GM12873 (cell line): ENCODE results near the gene CRAT.

Source experiments
- CTCF ChIP-seq: IDR thresholded peaks from 2 replicates; pipeline ENCODE4 v1.5.1; 2012; ENCODE audit warnings: low read depth, mild to moderate bottlenecking, moderate library complexity, low read length, control low read depth; ENCODE audit not compliant: insufficient read depth; ENCODE audit errors: missing control alignments

Gene CRAT

GRCh38 chr9:129110740-129111527, at the start of gene CRAT, which contains the start of gene PTPA:
CRAT (minus strand) TSS chr9:129110793; CDS start chr9:129110509, 284 bp downstream.
PTPA (plus strand) TSS chr9:129111415; CDS start chr9:129111601, 186 bp downstream.
- no peak for TF ChIP-seq CTCF

GRCh38 chr9:129156163-129156562, 45.6 kb upstream of the CRAT start:
- no peak for TF ChIP-seq CTCF

DNA sequence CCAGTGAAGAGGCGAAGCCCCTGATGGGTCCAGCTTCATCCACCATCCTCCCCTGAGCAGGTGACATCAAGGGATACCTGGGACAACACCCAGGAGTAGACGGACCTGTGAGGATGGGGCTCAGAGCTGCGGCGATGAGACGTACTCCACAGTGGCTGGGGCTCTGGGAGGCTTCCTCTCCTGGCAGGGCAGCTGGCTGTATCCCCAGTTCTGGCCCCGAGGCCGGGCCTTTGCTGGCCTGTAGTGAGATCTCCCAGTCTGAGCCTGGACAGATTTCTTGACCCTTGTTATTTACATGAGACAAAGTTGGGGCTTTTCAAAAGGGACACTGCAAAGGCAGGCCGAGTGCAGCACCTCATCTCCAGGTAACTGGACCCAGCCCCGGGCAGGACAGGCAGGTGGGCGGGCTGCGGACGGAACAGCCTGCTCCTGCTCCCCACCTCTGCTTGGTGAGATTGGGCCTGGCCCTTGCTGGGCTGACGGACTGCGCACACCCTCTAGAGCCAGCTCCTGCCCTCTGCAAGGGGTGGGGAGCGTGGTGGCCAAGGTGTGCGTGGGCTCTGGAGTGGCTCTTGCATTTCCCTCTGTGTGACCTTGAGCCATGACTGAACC, 44.4 kb upstream of the CRAT start:
- no peak for TF ChIP-seq CTCF

DNA sequence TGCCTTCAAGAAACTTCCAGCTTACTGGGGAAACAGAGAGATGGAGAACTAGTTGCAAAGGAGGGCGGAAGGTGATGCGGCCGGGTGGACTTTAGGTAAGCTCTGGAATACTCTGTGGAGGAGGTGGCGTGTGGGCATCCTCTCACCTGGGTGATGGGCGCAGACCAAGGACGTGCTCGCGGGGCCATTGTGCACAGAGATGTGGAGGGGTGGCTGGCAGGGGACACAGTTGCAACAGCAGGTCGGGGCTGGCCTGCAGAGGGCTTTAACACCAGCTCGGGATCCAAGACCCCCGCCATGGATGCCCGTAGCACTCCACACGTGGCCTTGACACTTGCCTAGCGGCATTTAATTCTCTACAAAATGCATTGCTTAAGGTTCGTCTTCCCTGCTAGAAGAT, 40.9 kb upstream of the CRAT start:
- TF ChIP-seq CTCF, result no peak

DNA sequence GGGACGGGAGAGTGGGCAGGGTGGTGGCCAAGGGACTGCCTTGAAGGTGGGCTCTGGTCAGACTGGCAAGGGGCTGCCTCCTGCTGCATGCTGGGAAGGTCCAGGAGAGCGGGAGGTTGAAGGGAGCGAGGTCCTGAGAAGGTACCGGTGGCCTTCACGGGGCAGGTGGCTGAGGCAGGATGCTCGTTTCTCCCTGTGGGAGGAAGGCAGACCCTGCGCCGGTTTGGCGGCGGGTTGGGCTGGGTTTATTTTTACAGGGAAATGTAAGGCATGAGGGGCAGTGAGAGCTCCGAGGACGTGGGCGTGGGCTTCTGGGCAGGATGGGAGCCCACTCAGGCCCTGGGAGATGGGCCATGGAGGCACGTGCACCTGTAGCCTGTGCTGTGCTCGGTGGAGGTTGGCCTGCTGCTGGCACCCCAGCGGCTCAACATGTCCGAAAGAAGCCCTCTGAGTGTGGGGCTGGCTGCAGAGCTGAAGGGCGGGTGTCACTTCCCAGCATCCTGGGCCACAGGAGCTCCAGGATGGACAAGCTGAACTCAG, 40.1 kb upstream of the CRAT start:
- TF ChIP-seq CTCF, result no peak

DNA sequence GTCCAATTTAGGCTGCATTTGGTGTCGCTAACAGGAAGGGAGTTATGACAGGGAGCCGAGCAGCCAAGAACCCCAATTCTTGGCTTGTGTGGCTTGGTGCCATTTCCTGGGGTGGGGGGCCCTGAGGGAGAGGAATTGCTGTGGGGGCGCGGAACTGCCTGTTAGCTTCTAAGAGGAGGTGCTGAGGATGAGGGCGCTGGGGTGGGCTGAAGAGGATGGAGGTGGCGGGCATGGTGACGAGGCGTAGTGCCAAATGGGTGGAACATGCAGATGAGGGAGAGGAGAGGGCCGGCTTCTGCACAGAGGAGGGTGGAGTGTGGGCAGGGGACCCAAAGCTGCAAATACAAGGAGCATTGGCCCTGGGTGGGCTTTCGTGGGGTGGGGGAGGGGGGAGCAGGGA, 39.5 kb upstream of the CRAT start:
- no peak for TF ChIP-seq CTCF

- TF ChIP-seq CTCF, result no peak
Observed at GRCh38 chr9:129149442-129149841, 38.8 kb upstream of the CRAT start.
